Panc1 (cell line): ENCODE measurements around the gene SPATA32.

Experiments used
- POLR2AphosphoS5 ChIP-seq: IDR thresholded peaks from 2 replicates; pipeline ENCODE4 v1.6.1; 2012; ENCODE audit warnings: mild to moderate bottlenecking, low read depth, low read length, moderate library complexity
- SIN3A ChIP-seq: IDR thresholded peaks from 2 replicates; pipeline ENCODE4 v1.6.1; 2012; ENCODE audit warnings: low read depth, mild to moderate bottlenecking, low read length, moderate library complexity, borderline replicate concordance; ENCODE audit not compliant: insufficient read depth
- TF ChIP-seq, protein P1 (sequence below): fragments of 450-650 bp; IDR thresholded peaks from 2 replicates; pipeline ENCODE4 v1.5.1; 2017; ENCODE audit warnings: mild to moderate bottlenecking
- TF ChIP-seq, protein P2 (sequence below), 2 experiments: IDR thresholded peaks; 2 replicates each; pipeline ENCODE4 v1.6.1; 2011 to 2012; ENCODE audit warnings: low read depth in 2 of 2, control low read depth in 1 of 2, low read length in 1 of 2, mild to moderate bottlenecking in 1 of 2, moderate library complexity in 1 of 2; ENCODE audit not compliant: insufficient read depth in 1 of 2

DNA sequence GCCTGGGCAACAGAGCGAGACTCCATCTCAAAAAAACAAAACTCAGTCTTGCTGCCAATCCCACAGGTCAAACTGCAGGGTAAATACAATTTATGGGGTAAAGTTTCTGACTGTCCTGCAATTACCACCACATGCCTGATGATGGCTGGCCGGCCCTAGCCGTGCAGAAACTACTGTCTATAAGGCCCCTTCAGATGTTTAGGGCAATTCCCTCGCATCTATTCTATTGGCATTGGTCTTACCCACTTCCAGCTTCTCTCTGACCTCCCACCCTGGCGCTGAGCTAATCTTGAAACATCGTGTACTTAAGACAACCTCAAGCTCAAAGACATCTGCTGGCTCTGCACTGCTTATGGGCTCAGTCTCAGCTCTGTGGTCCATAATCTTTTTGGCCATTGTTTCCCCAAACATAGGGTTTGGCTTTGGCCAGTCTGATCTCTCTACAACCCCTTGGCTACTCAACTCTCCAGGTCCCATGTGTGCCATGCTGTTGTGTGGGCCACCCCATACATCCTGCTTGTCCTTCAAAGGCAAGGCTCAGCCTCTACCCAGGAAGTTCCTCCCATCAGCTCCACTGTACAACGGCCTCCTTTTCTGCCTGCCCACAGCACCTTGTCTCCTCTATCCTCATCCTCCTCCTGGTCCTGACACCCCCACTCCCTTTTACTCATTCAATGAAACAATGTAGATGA, 38.3 kb upstream of the SPATA32 start:
- TF ChIP-seq, protein P1, sequence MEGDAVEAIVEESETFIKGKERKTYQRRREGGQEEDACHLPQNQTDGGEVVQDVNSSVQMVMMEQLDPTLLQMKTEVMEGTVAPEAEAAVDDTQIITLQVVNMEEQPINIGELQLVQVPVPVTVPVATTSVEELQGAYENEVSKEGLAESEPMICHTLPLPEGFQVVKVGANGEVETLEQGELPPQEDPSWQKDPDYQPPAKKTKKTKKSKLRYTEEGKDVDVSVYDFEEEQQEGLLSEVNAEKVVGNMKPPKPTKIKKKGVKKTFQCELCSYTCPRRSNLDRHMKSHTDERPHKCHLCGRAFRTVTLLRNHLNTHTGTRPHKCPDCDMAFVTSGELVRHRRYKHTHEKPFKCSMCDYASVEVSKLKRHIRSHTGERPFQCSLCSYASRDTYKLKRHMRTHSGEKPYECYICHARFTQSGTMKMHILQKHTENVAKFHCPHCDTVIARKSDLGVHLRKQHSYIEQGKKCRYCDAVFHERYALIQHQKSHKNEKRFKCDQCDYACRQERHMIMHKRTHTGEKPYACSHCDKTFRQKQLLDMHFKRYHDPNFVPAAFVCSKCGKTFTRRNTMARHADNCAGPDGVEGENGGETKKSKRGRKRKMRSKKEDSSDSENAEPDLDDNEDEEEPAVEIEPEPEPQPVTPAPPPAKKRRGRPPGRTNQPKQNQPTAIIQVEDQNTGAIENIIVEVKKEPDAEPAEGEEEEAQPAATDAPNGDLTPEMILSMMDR, result no peak
- TF ChIP-seq POLR2AphosphoS5, result no peak; the same call in 1 of the 2 replicates
- no peak for TF ChIP-seq SIN3A
- TF ChIP-seq, protein P2, sequence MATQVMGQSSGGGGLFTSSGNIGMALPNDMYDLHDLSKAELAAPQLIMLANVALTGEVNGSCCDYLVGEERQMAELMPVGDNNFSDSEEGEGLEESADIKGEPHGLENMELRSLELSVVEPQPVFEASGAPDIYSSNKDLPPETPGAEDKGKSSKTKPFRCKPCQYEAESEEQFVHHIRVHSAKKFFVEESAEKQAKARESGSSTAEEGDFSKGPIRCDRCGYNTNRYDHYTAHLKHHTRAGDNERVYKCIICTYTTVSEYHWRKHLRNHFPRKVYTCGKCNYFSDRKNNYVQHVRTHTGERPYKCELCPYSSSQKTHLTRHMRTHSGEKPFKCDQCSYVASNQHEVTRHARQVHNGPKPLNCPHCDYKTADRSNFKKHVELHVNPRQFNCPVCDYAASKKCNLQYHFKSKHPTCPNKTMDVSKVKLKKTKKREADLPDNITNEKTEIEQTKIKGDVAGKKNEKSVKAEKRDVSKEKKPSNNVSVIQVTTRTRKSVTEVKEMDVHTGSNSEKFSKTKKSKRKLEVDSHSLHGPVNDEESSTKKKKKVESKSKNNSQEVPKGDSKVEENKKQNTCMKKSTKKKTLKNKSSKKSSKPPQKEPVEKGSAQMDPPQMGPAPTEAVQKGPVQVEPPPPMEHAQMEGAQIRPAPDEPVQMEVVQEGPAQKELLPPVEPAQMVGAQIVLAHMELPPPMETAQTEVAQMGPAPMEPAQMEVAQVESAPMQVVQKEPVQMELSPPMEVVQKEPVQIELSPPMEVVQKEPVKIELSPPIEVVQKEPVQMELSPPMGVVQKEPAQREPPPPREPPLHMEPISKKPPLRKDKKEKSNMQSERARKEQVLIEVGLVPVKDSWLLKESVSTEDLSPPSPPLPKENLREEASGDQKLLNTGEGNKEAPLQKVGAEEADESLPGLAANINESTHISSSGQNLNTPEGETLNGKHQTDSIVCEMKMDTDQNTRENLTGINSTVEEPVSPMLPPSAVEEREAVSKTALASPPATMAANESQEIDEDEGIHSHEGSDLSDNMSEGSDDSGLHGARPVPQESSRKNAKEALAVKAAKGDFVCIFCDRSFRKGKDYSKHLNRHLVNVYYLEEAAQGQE (IDR thresholded peaks at IDR 0.05; ENCODE audit: insufficient read depth in 1 of 2, low read depth in 2 of 2, low read length in 1 of 2), result no peak
